SK-N-MC (cell line): ENCODE results near the gene PCNX2.

ENCODE experiments used
- EZH2 ChIP-seq: fragments of 200-600 bp; sonication (generic); IDR thresholded peaks from one replicate; pipeline ENCODE4 v1.6.1; 2017; ENCODE audit warnings: antibody characterized with exemption
- POLR2AphosphoS5 ChIP-seq: IDR thresholded peaks from 2 replicates; pipeline ENCODE4 v1.6.1; 2012; ENCODE audit warnings: mild to moderate bottlenecking, low read depth, low read length, borderline replicate concordance

GRCh38 chr1:232983817-232984567 is 311.5 kb downstream of the PCNX2 start:
- TF ChIP-seq EZH2 (no peak), POLR2AphosphoS5 (no peak)
